Measurements from ENCODE around the gene SHROOM1. TPM values are rescaled to one million over a fixed set of nuclear protein-coding genes. Genes with fewer than 3 reads are reported as not detected.
A peak's percentile ranks its signal among the peaks of the same experiment; 100 is the strongest.

Gene SHROOM1
- total RNA-seq, 1 donor from 2014 or later, result 1.5 TPM

GRCh38 chr5:132816554-132816953 is 13.9 kb downstream of the SHROOM1 start:
- Mint-ChIP-seq H3K27ac (no peak overlapping the region), H3K4me1 (peaks cover 22% of the 10 kb centered on the region), H3K27me3 (peaks cover 22% of the 10 kb centered on the region), H3K4me3 (no peak overlapping the region), H3K9me3 (no peaks in the 10 kb centered on the region), H3K36me3 (ENCODE audit: low read depth) (no peaks in the 10 kb centered on the region)
- DNase-seq (no peak), ATAC-seq (ENCODE audit: low read depth) (no peak)
- no peak for TF ChIP-seq CTCF (IDR thresholded peaks at IDR 0.05)
- ChIA-PET POLR2A (no interaction called here), CTCF (interaction anchor here (1.5 kb wide), 1 partner anchor 431 kb away, joined by 6 read pairs; no protein-coding TSS in a partner anchor)
- intact Hi-C loops (cut with micrococcal nuclease), result loop anchor here (5.0 kb wide), 1 partner anchor 159 kb away; the partner anchor contains the start of gene IL13

GRCh38 chr5:132816083-132816482 is 14.4 kb downstream of the SHROOM1 start:
- CTCF ChIA-PET, result no interaction called here
- peaks cover 27% of the 10 kb centered on the region for H3K27me3 Mint-ChIP-seq
- intact Hi-C loops (cut with micrococcal nuclease), result loop anchor here (5.0 kb wide), 1 partner anchor 159 kb away; the partner anchor contains the start of gene IL13
- no peaks in the 10 kb centered on the region for H3K36me3 Mint-ChIP-seq (ENCODE audit: low read depth)
- no peak overlapping the region for H3K4me3 Mint-ChIP-seq
- peaks cover 22% of the 10 kb centered on the region for H3K4me1 Mint-ChIP-seq
- DNase-seq (no peak), ATAC-seq (ENCODE audit: low read depth) (no peak)
- POLR2A ChIA-PET, result no interaction called here
- H3K27ac Mint-ChIP-seq, result no peak overlapping the region
- no peak for TF ChIP-seq CTCF (IDR thresholded peaks at IDR 0.05)
- H3K9me3 Mint-ChIP-seq, result no peaks in the 10 kb centered on the region

DNA sequence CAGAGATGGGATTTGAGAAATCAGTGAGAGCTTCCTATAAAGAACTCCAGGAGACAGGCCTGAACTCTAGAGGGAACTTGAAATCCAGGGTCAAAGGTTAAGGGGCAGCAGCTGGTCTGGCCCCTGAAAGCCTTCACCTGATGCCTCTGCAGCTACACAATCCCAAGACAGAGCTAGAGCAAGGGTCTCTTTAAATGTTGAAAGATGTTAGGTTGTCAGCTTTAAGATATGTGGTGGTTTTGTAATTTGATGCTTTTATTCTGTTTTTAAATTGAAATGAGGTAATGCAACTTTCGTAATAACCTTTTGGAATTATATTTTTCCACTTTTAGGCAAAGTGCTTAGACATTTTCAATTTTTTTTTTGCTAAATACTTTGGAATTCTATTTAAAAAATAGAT is 15.0 kb downstream of the SHROOM1 start:
- CTCF ChIA-PET, result no interaction called here
- H3K9me3 Mint-ChIP-seq, result no peaks in the 10 kb centered on the region
- ATAC-seq (ENCODE audit: low read depth) (no peak), DNase-seq (no peak)
- H3K4me1 Mint-ChIP-seq, result peaks cover 22% of the 10 kb centered on the region
- H3K27ac Mint-ChIP-seq, result no peak overlapping the region
- TF ChIP-seq CTCF (IDR thresholded peaks at IDR 0.05), result no peak
- peaks cover 33% of the 10 kb centered on the region for H3K27me3 Mint-ChIP-seq
- H3K4me3 Mint-ChIP-seq, result no peak overlapping the region
- H3K36me3 Mint-ChIP-seq (ENCODE audit: low read depth), result no peaks in the 10 kb centered on the region
- intact Hi-C loops (cut with micrococcal nuclease), result loop anchor here (5.0 kb wide), 1 partner anchor 158 kb away; the partner anchor contains the start of gene IL13
- POLR2A ChIA-PET, result no interaction called here

DNA sequence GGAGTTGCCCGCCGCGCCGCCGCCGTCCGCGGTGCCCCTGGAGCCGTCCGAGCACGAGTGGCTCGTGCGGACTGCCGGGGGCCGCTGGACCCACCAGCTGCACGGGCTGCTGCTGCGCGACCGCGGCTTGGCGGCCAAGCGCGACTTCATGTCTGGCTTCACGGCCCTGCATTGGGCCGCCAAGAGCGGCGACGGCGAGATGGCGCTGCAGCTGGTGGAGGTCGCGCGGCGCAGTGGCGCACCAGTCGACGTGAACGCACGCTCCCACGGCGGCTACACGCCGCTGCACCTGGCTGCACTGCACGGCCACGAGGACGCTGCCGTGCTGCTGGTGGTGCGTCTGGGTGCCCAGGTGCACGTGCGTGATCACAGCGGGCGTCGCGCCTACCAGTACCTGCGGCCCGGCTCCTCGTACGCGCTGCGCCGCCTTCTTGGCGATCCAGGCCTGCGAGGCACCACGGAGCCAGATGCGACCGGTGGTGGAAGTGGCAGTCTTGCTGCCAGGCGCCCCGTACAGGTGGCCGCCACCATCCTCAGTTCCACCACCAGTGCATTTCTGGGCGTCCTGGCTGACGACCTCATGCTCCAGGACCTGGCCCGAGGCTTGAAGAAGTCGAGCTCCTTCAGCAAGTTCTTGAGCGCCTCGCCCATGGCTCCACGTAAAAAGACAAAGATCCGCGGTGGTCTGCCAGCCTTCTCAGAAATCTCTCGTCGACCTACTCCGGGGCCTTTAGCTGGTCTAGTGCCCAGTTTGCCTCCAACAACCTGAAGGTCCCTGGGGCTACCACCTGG is 15.7 kb downstream of the SHROOM1 start:
- CTCF ChIA-PET, result no interaction called here
- Mint-ChIP-seq H3K27ac (no peak overlapping the region), H3K4me1 (peaks cover 15% of the 10 kb centered on the region), H3K4me3 (peak overlapping the region; percentile 46), H3K9me3 (no peaks in the 10 kb centered on the region), H3K36me3 (ENCODE audit: low read depth) (no peaks in the 10 kb centered on the region), H3K27me3 (peaks cover 32% of the 10 kb centered on the region)
- intact Hi-C loops (cut with micrococcal nuclease), result loop anchor here (5.0 kb wide), 2 partner anchors 37 to 157 kb away; partner anchors contain the start of genes IL13 and SEPTIN8
- DNase-seq, result no peak
- no peak for ATAC-seq (ENCODE audit: low read depth)
- POLR2A ChIA-PET, result no interaction called here
- no peak for TF ChIP-seq CTCF (IDR thresholded peaks at IDR 0.05)

All from activated B cell treated with CpG ODN at 0.5 μM for 24 hours (primary cell).